Measurements from ENCODE around the gene PRSS57.
A peak's percentile ranks its signal among the peaks of the same experiment; 100 is the strongest.

PRSS57 gene

DNA sequence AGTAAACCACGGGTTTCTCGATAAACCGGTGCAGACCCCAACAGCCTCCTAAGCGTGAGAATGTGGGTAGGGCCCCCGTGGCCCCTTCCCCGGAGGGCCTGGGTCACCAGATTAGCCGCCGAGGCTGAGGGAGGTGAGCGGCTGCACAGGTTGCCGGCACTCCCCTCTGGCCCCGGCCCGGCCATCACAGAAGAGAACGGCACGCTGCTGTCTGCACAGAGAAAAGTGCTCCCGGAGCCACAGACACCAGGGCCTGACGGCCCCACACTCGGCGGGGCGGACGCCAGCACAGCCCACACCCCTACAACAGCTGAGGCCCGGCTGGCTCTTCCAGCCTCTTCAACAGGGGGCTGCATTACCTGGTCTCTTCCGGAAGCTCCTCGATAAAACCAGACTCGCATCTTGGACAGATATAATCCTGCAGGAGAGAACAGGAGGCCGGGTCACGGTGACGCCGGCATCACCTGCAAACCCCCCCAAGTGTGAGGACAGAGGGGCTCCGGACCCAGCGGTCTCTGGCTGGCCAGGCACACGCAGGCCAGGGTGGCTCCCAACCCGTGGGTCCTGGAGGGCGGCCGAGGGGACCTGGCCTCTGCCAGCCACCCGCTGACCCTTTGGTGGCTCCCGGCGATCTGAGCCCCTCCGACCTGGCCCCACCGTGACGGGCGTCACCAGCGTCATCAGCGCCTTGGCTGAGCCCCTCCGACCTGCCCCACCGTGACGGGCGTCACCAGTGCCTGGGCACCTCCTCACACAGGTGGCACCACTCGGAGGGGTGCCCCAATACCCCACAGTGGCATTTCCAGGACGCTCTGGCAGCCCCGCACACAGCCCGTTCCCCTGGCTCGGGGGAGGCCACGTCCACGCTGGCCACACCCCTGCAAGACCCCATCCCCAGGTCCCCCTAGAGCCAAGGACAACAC lies 42.5 kb downstream of the PRSS57 start:
- no peak for DNase-seq (ENCODE audit: low read depth)

GRCh38 chr19:651991-652390 lies 43.3 kb downstream of the PRSS57 start:
- no peak for DNase-seq (ENCODE audit: low read depth)

- DNase-seq (ENCODE audit: low read depth), result no peak
These were observed 44.0 kb downstream of the PRSS57 start for GRCh38 chr19:651114-651818.

GRCh38 chr19:650121-650520 lies 45.1 kb downstream of the PRSS57 start:
- no peak for DNase-seq (ENCODE audit: low read depth)

GRCh38 chr19:648904-649801 lies 46.1 kb downstream of the PRSS57 start:
- no peak for DNase-seq (ENCODE audit: low read depth)

- DNase-seq (ENCODE audit: low read depth), result no peak
These were observed 46.9 kb downstream of the PRSS57 start for GRCh38 chr19:648305-648704.

DNA sequence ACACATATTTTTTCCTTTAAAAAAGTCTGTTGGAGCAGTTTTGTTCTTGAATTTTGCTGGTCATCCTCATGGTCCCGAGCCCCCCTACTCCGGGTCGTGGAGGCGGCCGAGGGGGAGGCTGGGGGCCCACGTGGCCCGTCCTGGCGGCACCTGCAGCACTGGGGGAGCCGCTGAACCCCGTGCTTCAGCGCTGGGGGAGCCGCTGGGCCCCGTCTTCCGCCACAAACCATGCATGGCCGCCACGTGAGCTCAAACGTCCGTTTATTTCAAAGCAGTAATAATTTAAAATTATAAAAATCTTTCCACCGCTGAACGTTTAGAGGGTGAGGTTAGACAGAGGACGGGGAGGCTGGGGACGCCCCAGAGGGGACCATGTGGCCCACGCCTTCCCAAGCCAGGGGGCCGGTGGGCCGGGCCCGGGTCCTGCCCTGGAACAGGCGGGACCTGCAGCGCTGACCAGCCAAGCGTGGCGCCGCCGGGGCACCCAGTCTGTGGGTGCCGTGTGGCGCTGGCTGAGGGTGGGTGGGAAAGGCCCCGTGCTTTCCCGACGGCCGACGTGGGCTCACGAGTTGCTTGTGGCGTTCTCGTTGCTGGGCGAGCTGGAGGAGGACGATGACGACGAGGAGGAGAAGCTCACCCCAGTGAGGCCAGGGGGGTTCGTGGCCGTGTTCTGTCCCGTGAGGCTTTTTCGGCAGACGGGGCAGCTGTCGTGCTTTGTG lies 47.5 kb downstream of the PRSS57 start:
- DNase-seq (ENCODE audit: low read depth), result no peak

DNA sequence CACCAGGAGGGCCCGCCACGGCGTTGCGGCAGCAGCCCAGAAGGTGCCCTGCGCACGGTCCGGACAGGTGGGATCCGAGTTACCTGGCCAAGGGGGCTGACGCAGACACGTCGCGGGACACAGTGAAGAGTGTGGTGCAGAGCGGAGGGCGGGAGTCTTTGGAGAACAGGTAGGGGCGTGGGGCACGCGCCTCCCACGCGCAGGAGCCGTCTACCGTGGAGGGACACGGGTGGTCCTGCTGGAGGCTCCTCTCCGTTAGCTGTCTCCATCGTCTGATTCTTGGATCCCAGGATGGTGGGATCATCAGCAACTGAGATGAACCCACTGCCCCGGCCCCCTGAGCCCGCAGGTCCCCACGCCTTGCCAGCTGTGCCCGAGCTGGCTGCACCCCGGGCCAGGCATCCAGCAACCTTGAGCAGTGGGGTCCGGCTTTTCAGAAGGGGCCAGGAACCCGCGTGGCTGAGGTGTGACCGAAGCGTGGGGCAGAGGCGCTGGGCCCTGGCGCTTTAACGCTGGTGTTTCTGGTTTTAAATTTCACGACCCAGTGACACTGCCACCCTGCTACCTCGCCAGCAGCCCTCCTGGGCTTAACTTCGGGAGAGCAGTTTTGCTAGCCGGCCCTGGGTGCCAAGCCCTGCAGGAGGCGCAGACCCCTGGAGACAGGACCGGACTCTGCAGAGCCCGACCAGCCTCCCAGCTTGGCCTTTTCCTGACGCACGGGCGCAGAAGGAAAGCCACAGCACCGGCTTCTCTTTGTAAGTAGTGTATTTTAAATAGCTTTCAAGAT lies 48.3 kb downstream of the PRSS57 start:
- no peak for DNase-seq (ENCODE audit: low read depth)

GRCh38 chr19:645912-646778 lies 49.1 kb downstream of the PRSS57 start:
- no peak for DNase-seq (ENCODE audit: low read depth)

DNA sequence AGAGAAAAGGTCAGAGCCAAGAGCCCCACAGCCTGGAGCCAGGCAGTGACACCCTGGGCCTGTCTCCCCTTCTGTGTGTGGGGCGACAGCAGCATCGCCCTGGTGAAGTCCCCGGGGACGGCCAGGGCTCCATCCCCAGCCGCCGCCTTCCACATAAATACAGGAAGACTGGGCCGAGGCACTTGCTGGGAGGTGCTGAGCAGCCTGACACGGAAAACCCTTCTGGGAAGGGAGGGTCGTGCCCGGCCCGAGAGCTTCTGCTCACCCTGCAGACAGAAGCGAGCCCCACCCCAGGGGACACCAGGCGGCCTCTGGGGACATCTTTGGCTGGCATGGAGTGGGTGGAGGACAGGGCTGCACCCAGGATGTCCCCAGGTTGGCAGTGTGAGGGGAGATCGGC lies 50.5 kb downstream of the PRSS57 start:
- DNase-seq (ENCODE audit: low read depth), result no peak

GRCh38 chr19:644363-644762 lies 50.9 kb downstream of the PRSS57 start:
- DNase-seq (ENCODE audit: low read depth), result no peak

- DNase-seq (ENCODE audit: low read depth), result no peak
These were observed 51.5 kb downstream of the PRSS57 start for GRCh38 chr19:643736-644135.

- DNase-seq (ENCODE audit: low read depth), result no peak
These were observed 52.2 kb downstream of the PRSS57 start for GRCh38 chr19:642767-643727.

- no peak for DNase-seq (ENCODE audit: low read depth)
These were observed 53.5 kb downstream of the PRSS57 start for GRCh38 chr19:641702-642101.

DNA sequence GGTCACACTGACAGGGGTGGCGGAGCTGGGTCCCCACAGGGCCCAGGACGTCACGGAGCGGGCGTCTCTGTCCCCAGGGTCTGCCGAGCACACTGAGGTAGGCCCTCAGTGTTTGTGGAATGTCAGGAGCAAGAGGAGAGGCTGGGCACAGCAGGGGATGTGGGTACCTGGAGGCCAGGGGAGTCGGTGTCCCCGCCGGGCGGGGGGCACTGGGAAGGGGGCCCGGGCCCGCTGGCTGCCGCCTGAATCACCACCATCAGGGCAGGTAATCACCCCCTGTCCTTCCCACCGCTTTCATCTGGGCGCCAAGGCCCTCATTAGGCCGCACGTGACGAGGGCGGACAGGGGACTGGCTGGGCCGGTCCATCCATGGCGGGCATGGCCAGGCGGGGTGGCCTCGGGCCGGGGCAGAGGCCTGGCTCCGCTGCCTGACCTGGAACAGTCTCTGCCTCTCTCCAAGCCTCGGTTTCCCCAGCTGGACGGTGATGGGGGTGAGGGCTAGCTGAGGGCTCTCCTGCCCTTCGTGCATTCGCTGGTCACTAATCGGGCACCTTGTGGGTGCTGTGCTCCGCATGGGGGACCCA lies 54.6 kb downstream of the PRSS57 start:
- DNase-seq (ENCODE audit: low read depth), result no peak

GRCh38 chr19:640161-640558 lies 55.1 kb downstream of the PRSS57 start:
- DNase-seq (ENCODE audit: low read depth), result no peak

DNA sequence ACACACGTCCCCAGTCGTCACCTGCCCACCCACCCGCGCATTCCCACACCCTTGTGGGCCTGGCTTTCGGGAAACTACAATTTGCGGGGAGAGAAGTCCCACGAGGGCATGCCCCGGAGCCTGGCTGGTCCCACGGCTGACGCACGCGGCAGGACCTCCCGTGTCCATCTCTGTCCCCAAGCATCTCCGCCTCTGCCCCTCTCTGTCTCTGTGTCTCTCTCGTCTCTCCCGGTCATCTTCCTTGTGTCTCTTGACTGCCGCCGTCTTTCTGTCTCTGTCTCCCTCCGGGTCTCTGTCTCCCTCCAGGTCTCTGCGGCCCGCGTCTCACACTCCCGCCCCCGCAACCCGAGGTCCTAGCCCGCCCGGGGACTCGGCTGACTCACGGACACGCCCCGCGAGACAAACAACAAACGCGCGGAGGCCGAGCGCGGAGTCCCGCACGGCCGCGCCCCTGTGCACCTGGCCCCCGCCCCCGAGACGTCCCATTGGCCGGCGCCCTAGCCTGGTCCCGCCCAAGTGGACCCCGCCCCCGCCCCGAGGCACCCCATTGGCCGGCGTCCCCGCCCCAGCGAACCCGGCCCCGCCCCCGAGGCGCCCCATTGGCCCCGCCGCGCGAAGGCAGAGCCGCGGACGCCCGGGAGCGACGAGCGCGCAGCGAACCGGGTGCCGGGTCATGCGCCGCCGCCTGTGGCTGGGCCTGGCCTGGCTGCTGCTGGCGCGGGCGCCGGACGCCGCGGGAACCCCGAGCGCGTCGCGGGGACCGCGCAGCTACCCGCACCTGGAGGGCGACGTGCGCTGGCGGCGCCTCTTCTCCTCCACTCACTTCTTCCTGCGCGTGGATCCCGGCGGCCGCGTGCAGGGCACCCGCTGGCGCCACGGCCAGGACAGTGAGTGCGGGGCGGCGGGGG lies 55.7 kb downstream of the PRSS57 start, which contains the start of gene FGF22:
TSS of gene FGF22 (plus strand) at position 627 of the 908 bp plus-strand sequence. CDS start at position 674, 47 bp downstream.
- DNase-seq (ENCODE audit: low read depth), result peak; percentile 95

All from stimulated activated CD8-positive, alpha-beta memory T cell treated with anti-CD3 and anti-CD28 coated beads, Interleukin-12 subunit alpha, Interleukin-12 subunit beta, amount 100 ng/mL, for 4 hours (primary cell).